K562 (cell line): ENCODE measurements around the gene EN1. TPM values are rescaled to one million over a fixed set of nuclear protein-coding genes. Genes with fewer than 3 reads are reported as not detected.

Experiments
- ATAC-seq: fragments of 200-7000 bp; cut with Tn5 transposase; 3 replicates; pipeline ENCODE4 v1.9.1; 2020; ENCODE audit warnings: moderate library complexity
- BruUV-seq: library from RNA; stranded (reverse); fragments of 400-500 nt; replicated peaks from 2 replicates; lab custom pipeline; 2021; lab: Mats Ljungman, UMichigan
- CTCF ChIA-PET: fragments of 300-600 bp; formaldehyde crosslinking; extraction: SDS; loops from one replicate; lab custom pipeline; 2021; ENCODE audit warnings: low intra/inter-chr PET ratio; lab: Yijun Ruan, JAX
- POLR2A ChIA-PET: fragments of 300-600, 350-650 bp; sonication (Branson Sonifier 250); formaldehyde crosslinking; extraction: SDS; loops from one replicate; lab custom pipeline; 2021; ENCODE audit warnings: antibody characterized with exemption, inconsistent platforms; lab: Yijun Ruan, JAX
- DNase-seq, 4 experiments: peaks; one replicate each; pipeline versions ENCODE4 v3.0.0 to v3.0.0-alpha.2; 2011 to 2018; ENCODE audit warnings: low spot score in 3 of 4, mixed read lengths in 3 of 4; ENCODE audit errors: extremely low read depth in 1 of 4
- FAIRE-seq: peaks from 2 replicates; lab custom pipeline; 2011; peaks lifted over from hg19 to GRCh38; lab: Jason Lieb, UNC
- H2AFZ ChIP-seq: 2 replicates; pipeline ENCODE4 v1.6.0; 2011; ENCODE audit warnings: low read depth, low read length, control low read depth, inconsistent platforms
- H3K27ac ChIP-seq: fragments of 200-600 bp; 3 replicates; pipeline ENCODE4 v1.8.0; 2011; ENCODE audit warnings: low read depth, mild to moderate bottlenecking, control low read depth, inconsistent platforms, low read length, moderate library complexity, mixed read lengths; ENCODE audit errors: extremely low read depth
- H3K27me3 ChIP-seq, 2 experiments: fragments of 300-600 bp in 1 of 2; 2 replicates in 1 of 2; 3 replicates in 1 of 2; pipeline versions ENCODE4 v1.6.0 to v1.8.0; 2011; ENCODE audit warnings: inconsistent platforms in 2 of 2, low read length in 2 of 2, mild to moderate bottlenecking in 1 of 2, mixed read lengths in 1 of 2, moderate library complexity in 1 of 2; ENCODE audit not compliant: control insufficient read depth in 2 of 2, insufficient read depth in 2 of 2
- H3K36me3 ChIP-seq: fragments of 300-600 bp; 3 replicates; pipeline ENCODE4 v1.8.0; 2011; ENCODE audit warnings: mild to moderate bottlenecking, low read length, inconsistent platforms; ENCODE audit not compliant: control insufficient read depth, insufficient read depth
- H3K4me1 ChIP-seq, 2 experiments: fragments of 200-600 bp in 1 of 2; replicated peaks in 1 of 2; 2 replicates in 1 of 2; 3 replicates in 1 of 2; pipeline versions ENCODE4 v1.5.1 to v1.8.0; 2011; ENCODE audit warnings: inconsistent platforms in 2 of 2, low read length in 2 of 2, mild to moderate bottlenecking in 1 of 2, mixed read lengths in 1 of 2, moderate library complexity in 1 of 2; ENCODE audit not compliant: control insufficient read depth in 2 of 2, insufficient read depth in 2 of 2
- H3K4me2 ChIP-seq: 2 replicates; pipeline ENCODE4 v1.6.1; 2011; ENCODE audit warnings: low read length, control low read depth, inconsistent platforms, mixed read lengths; ENCODE audit not compliant: insufficient read depth
- H3K4me3 ChIP-seq: fragments of 200-600 bp; sonication (generic), shearing (Covaris generic); 2 replicates; pipeline ENCODE4 v1.5.1; 2016; ENCODE audit warnings: control low read depth, inconsistent platforms
- H3K79me2 ChIP-seq: fragments of 200-600 bp; 3 replicates; pipeline ENCODE4 v1.8.0; 2011; ENCODE audit warnings: low read length, inconsistent platforms; ENCODE audit not compliant: control insufficient read depth, insufficient read depth
- H3K9ac ChIP-seq, 2 experiments: 2 replicates each; pipeline versions ENCODE4 v1.6.0 to v1.6.1; 2011; ENCODE audit warnings: low read depth in 2 of 2, low read length in 2 of 2, control low read depth in 1 of 2, inconsistent platforms in 1 of 2, mild to moderate bottlenecking in 1 of 2, mixed read lengths in 1 of 2; ENCODE audit not compliant: insufficient read depth in 1 of 2
- H3K9me1 ChIP-seq: one replicate; pipeline ENCODE4 v1.6.0; 2011; ENCODE audit warnings: inconsistent platforms, mild to moderate bottlenecking, low read length, moderate library complexity; ENCODE audit not compliant: control insufficient read depth, insufficient read depth
- H3K9me3 ChIP-seq: replicated peaks from 2 replicates; pipeline ENCODE4 v1.5.1; 2011; ENCODE audit warnings: low read depth, low read length, inconsistent platforms; ENCODE audit not compliant: control insufficient read depth, insufficient read depth
- H4K20me1 ChIP-seq: replicated peaks from 2 replicates; pipeline ENCODE4 v1.6.1; 2011; ENCODE audit warnings: low read length, inconsistent platforms, mixed read lengths; ENCODE audit not compliant: control insufficient read depth, insufficient read depth
- CBFB ChIP-seq: sonication (generic); formaldehyde crosslinking; IDR thresholded peaks from 2 replicates; pipeline ENCODE4 v1.4.0; 2020; ENCODE audit warnings: mild to moderate bottlenecking, missing genetic modification reagents
- DACH1 ChIP-seq: fragments of 450-650 bp; IDR thresholded peaks from 2 replicates; pipeline ENCODE4 v1.6.1; 2018; ENCODE audit not compliant: partially characterized antibody
- MCM7 ChIP-seq, 2 experiments: fragments of 450-650 bp; IDR thresholded peaks; 2 replicates each; pipeline ENCODE4 v1.6.1; 2016 to 2018
- MTA1 ChIP-seq: fragments of 450-650 bp; IDR thresholded peaks from 2 replicates; pipeline ENCODE4 v1.6.1; 2017; ENCODE audit warnings: borderline replicate concordance
- XRCC5 ChIP-seq: fragments of 200-400 bp; formaldehyde crosslinking; IDR thresholded peaks from 2 replicates; pipeline ENCODE4 v1.6.1; 2017; ENCODE audit warnings: low read depth, mild to moderate bottlenecking, low read length
- ZNF551 ChIP-seq: fragments of 250-450 bp; sonication (Bioruptor Pico); IDR thresholded peaks from 2 replicates; pipeline ENCODE4 v1.5.0; 2021; ENCODE audit warnings: mild to moderate bottlenecking, moderate library complexity
- ZNF79 ChIP-seq: fragments of 250-450 bp; sonication (Bioruptor Pico); IDR thresholded peaks from 2 replicates; pipeline ENCODE4 v1.4.0; 2020; ENCODE audit warnings: low read depth, mild to moderate bottlenecking, moderate library complexity
- WGBS: fragments of 100-300 bp; shearing (Covaris generic); methylation state at CpG from one replicate; pipeline ENCODE4 v1.1.6; 2016; ENCODE audit warnings: low coverage, mixed read lengths; ENCODE audit not compliant: insufficient coverage; ENCODE audit errors: missing lambda C conversion rate; 5-methylcytosine and 5-hydroxymethylcytosine counted together
- in situ Hi-C: fragments of 300-500 bp; cut with MboI; formaldehyde crosslinking; loops from 4 replicates; pipeline ENCODE4 v1.15.0; 2018; ENCODE audit warnings: inconsistent platforms, mixed read lengths
- intact Hi-C: fragments of 100-400 bp; cut with micrococcal nuclease; formaldehyde crosslinking; loops from 2 replicates; pipeline ENCODE4 v1.14.2; 2022
- polyA plus RNA-seq, 8 experiments: library from polyadenylated mRNA; depleted of rRNA in 4 of 8; stranded (reverse) in 5 of 8; unstranded in 3 of 8; fragments of >200 nt; fragmentation: Nextera tagmentation in 2 of 8; fragmentation: Illumina TruSeq in 1 of 8; extraction: Ambion mirVana in 2 of 8; extraction: Trizol in 1 of 8; gene quantifications; 2 replicates each; pipeline versions ENCODE4 v1.2.1 to v1.2.3, GENCODE V29; 2011 to 2014; ENCODE audit warnings: inconsistent platforms in 1 of 8, missing spikeins in 1 of 8
- total RNA-seq, 7 experiments: library from RNA; depleted of rRNA in 6 of 7; stranded (reverse); fragments of >200 nt in 6 of 7; fragmentation: Illumina TruSeq in 2 of 7; extraction: Trizol in 2 of 7; gene quantifications; 2 replicates each; pipeline versions ENCODE4 v1.2.1 to v1.2.3, GENCODE V29; 2011 to 2021; ENCODE audit warnings: low replicate concordance in 1 of 7

Gene EN1
- total and polyA plus RNA-seq, 9 of the 15 experiments (the other 6 are each of a cell fraction or from before 2014, with no cell fraction given), result 0.06 to 2.0 (median 0.51) TPM

GRCh38 chr2:118811514-118812115 lies 35.8 kb downstream of the EN1 start:
- Histone ChIP-seq H3K9me1 (no peaks in the 10 kb centered on the region), H3K36me3 (no peaks in the 10 kb centered on the region), H3K4me1 (peaks cover 23 to 27% of the 10 kb centered on the region in 2 experiments), H4K20me1 (no peaks in the 10 kb centered on the region), H3K79me2 (no peaks in the 10 kb centered on the region), H3K9me3 (no peaks in the 10 kb centered on the region), H3K27ac (no peak overlapping the region), H2AFZ (no peak overlapping the region), H3K27me3 (no peaks in the 10 kb centered on the region), H3K4me2 (no peak overlapping the region), H3K4me3 (no peak overlapping the region), H3K9ac (no peak overlapping the region)
- no peak for ATAC-seq
- POLR2A ChIA-PET, result interaction anchor here (0.7 kb wide), 1 partner anchor 27 kb away, joined by 5 read pairs; no protein-coding TSS in a partner anchor
- DNase-seq, result no peak
- CTCF ChIA-PET, result no interaction called here
- no TSS peak for BruUV-seq
- in situ Hi-C loops, result no loop called here
- TF ChIP-seq ZNF79 (CRISPR knock-in tag) (no peak), MTA1 (0 out of 2 replicates have a peak, but pooled peaks have one; percentile 35), ZNF551 (no peak), XRCC5 (no peak), CBFB (CRISPR knock-in tag) (no peak), MCM7 (IDR thresholded peaks at IDR 0.05) (peak in 1 of 2 experiments; percentile 99; a peak in 2 of 4 replicates), DACH1 (peak; percentile 99)
- 20% methylated on average over 2 of the region's 2 CpGs for WGBS
- FAIRE-seq, result peak; percentile 44
- intact Hi-C loops, result no loop called here
